GM12801 (cell line): ENCODE results near the gene NPEPL1.

Experiments
- TF ChIP-seq, protein P1 (sequence below): IDR thresholded peaks from one replicate; pipeline ENCODE4 v1.5.1; 2011; ENCODE audit warnings: control low read depth; ENCODE audit not compliant: insufficient read length; ENCODE audit errors: extremely low read depth

Gene NPEPL1

GRCh38 chr20:58688414-58688813 lies 4.2 kb upstream of the NPEPL1 start:
- TF ChIP-seq, protein P1, sequence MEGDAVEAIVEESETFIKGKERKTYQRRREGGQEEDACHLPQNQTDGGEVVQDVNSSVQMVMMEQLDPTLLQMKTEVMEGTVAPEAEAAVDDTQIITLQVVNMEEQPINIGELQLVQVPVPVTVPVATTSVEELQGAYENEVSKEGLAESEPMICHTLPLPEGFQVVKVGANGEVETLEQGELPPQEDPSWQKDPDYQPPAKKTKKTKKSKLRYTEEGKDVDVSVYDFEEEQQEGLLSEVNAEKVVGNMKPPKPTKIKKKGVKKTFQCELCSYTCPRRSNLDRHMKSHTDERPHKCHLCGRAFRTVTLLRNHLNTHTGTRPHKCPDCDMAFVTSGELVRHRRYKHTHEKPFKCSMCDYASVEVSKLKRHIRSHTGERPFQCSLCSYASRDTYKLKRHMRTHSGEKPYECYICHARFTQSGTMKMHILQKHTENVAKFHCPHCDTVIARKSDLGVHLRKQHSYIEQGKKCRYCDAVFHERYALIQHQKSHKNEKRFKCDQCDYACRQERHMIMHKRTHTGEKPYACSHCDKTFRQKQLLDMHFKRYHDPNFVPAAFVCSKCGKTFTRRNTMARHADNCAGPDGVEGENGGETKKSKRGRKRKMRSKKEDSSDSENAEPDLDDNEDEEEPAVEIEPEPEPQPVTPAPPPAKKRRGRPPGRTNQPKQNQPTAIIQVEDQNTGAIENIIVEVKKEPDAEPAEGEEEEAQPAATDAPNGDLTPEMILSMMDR: no peak

GRCh38 chr20:58688840-58689239 lies 3.8 kb upstream of the NPEPL1 start:
- TF ChIP-seq, protein P1: no peak

GRCh38 chr20:58690396-58691135 lies 2.0 kb upstream of the NPEPL1 start:
- TF ChIP-seq, protein P1: no peak

DNA sequence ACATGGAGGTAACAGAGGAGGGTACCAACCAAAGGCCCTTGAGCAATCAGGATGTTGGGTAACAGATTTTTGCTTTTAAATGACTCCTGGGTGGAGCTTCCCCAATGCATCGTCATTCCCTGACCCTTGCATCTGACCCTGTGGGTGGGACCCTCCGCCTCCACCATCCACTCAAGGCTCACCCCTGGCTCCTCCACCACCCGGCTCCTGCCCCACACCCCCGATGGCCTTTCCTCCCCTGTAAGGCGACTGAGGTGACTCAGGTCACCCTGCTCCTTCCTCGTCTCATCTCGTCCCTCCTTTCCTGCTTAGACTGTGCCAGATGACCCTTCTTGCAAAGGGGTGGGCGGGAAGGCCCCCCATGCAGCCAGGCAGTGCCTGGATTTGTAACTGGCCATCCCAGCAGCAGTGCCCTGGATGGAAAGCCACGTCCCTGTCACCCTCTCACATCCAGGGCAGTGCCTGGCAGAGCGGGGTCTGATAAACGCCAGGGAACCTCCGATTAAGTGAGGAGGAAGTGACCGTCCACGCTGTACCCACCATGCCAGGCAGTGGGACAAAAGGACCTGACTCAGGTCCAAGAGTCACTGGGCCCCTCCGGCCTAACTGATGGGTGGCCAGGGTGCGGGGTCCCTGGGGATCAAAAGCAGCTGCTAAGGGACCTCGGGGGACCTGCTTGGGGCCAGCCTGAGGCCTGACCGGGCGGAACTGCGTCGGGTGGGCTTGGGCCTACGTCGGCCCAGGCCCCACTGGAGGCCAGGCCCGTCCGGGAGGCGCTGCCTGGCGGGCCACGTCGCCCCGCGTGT lies 624 bp upstream of the NPEPL1 start:
- TF ChIP-seq, protein P1: no peak

GRCh38 chr20:58693226-58694006 lies 816 bp downstream of the NPEPL1 start:
- TF ChIP-seq, protein P1: no peak

DNA sequence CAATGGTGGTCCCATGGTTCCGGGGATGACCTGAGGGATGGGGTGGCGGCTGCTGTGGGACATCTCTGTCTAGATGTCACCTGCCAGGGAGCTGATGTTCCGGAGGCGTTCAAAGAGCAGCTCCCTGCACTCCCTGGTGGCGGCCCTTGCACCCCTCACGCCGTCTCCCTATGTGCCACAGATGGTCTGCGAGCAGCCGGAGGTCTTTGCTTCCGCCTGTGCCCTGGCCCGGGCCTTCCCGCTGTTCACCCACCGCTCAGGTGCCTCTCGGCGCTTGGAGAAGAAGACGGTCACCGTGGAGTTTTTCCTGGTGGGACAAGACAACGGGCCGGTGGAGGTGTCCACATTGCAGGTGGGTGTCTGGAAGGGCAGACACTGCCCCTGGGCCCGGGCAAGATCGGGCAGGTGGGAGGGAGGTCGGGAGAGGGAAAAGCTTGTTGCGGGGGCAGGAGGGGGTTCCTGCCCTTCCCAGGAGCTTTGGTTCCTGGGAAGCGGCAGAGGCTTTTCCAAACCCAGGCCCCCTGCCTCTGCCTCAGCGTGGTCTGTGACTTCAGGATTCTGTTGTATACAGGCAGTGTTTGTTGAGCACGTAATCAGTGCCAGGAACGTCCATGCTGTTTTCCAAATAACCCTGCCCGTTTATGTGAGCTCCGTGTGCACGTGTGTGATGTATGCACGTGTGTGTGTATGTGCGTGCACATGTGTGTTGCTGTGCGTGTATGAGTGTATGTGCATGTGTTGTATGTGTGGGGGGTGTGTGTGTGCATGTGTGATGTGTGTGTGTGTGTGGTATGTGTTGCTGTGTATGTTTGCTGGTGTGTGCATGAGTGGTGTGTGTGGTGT lies 1.9 kb downstream of the NPEPL1 start:
- TF ChIP-seq, protein P1: no peak
